ENCODE results near the gene UBQLNL. TPM values are rescaled to one million over a fixed set of nuclear protein-coding genes. Genes with fewer than 3 reads are reported as not detected.
A peak's percentile ranks its signal among the peaks of the same experiment; 100 is the strongest.

UBQLNL gene
- total RNA-seq, 6 donors from 2014 or later: 0.26 to 5.2 (median 1.3) TPM

GRCh38 chr11:5527716-5528115, 11.2 kb upstream of the UBQLNL start:
- ATAC-seq (ENCODE audit: low FRiP score in 2 of 2) (no peak), DNase-seq (peak in 1 of 2 donors; percentile 8)
- H3K27ac ChIP-seq: no peak overlapping the region
- H3K4me1 ChIP-seq: no peaks in the 10 kb centered on the region
- no peaks in the 10 kb centered on the region for H3K36me3 ChIP-seq
- H3K4me3 ChIP-seq: no peak overlapping the region
- no peaks in the 10 kb centered on the region for H3K9me3 ChIP-seq
- no peaks in the 10 kb centered on the region for H3K27me3 ChIP-seq
- no peak for TF ChIP-seq EP300 (IDR thresholded peaks at IDR 0.05)
- no peak for TF ChIP-seq CTCF (IDR thresholded peaks at IDR 0.05)
- TF ChIP-seq POLR2AphosphoS5 (IDR thresholded peaks at IDR 0.05): no peak
- TF ChIP-seq POLR2A (IDR thresholded peaks at IDR 0.05): no peak
- 92 to 96% methylated on average over 5 of the region's 5 CpGs for WGBS, 2 donors

- no peak for DNase-seq
- Histone ChIP-seq H3K9me3 (no peaks in the 10 kb centered on the region), H3K4me3 (no peak overlapping the region), H3K27me3 (no peaks in the 10 kb centered on the region), H3K4me1 (no peaks in the 10 kb centered on the region), H3K36me3 (no peaks in the 10 kb centered on the region), H3K27ac (no peak overlapping the region)
- WGBS, 2 donors: 65 to 70% methylated on average over 3 of the region's 3 CpGs
- no peak for ATAC-seq (ENCODE audit: low FRiP score in 2 of 2)
- TF ChIP-seq POLR2AphosphoS5 (IDR thresholded peaks at IDR 0.05) (no peak), POLR2A (IDR thresholded peaks at IDR 0.05) (no peak), EP300 (IDR thresholded peaks at IDR 0.05) (no peak), CTCF (IDR thresholded peaks at IDR 0.05) (no peak)
Measured at GRCh38 chr11:5524756-5525155, 8.3 kb upstream of the UBQLNL start.

GRCh38 chr11:5522308-5522707, 5.8 kb upstream of the UBQLNL start:
- Histone ChIP-seq H3K4me3 (no peak overlapping the region), H3K27ac (no peak overlapping the region), H3K9me3 (no peaks in the 10 kb centered on the region), H3K36me3 (no peaks in the 10 kb centered on the region), H3K27me3 (no peaks in the 10 kb centered on the region), H3K4me1 (no peaks in the 10 kb centered on the region)
- TF ChIP-seq POLR2AphosphoS5 (IDR thresholded peaks at IDR 0.05) (no peak), CTCF (IDR thresholded peaks at IDR 0.05) (no peak), EP300 (IDR thresholded peaks at IDR 0.05) (no peak), POLR2A (IDR thresholded peaks at IDR 0.05) (no peak)
- no peak for DNase-seq
- 92 to 93% methylated on average over 2 of the region's 2 CpGs for WGBS, 2 donors
- ATAC-seq (ENCODE audit: low FRiP score in 2 of 2): no peak

GRCh38 chr11:5521540-5521939, 5.0 kb upstream of the UBQLNL start:
- H3K4me1 ChIP-seq: no peaks in the 10 kb centered on the region
- TF ChIP-seq POLR2A (IDR thresholded peaks at IDR 0.05) (no peak), POLR2AphosphoS5 (IDR thresholded peaks at IDR 0.05) (no peak), CTCF (IDR thresholded peaks at IDR 0.05) (no peak)
- no peak overlapping the region for H3K4me3 ChIP-seq
- no peak for ATAC-seq (ENCODE audit: low FRiP score in 2 of 2)
- no peaks in the 10 kb centered on the region for H3K36me3 ChIP-seq
- DNase-seq: no peak
- H3K9me3 ChIP-seq: no peaks in the 10 kb centered on the region
- 94% methylated on average over 4 of the region's 4 CpGs for WGBS, 2 donors
- no peak overlapping the region for H3K27ac ChIP-seq
- H3K27me3 ChIP-seq: no peaks in the 10 kb centered on the region

GRCh38 chr11:5514841-5515240, 1.7 kb downstream of the UBQLNL start:
- Histone ChIP-seq H3K27me3 (no peaks in the 10 kb centered on the region), H3K9me3 (no peaks in the 10 kb centered on the region), H3K4me1 (no peaks in the 10 kb centered on the region), H3K36me3 (no peaks in the 10 kb centered on the region), H3K27ac (no peak overlapping the region), H3K4me3 (no peak overlapping the region)
- ATAC-seq (ENCODE audit: low FRiP score in 2 of 2): peak in 1 of 2 donors; percentile 12
- no peak for DNase-seq
- no peak for TF ChIP-seq EP300 (IDR thresholded peaks at IDR 0.05)
- no peak for TF ChIP-seq POLR2A (IDR thresholded peaks at IDR 0.05)
